Testis (tissue), 3 donors: ENCODE measurements around the gene NFATC1. TPM values are rescaled to one million over a fixed set of nuclear protein-coding genes. Genes with fewer than 3 reads are reported as not detected.

Experiments
- DNase-seq: peaks from one replicate; pipeline ENCODE4 v3.0.0-alpha.2; 2019
- H3K27ac ChIP-seq, 2 donors: fragments of 200-600 bp; sonication (generic); one replicate each; pipeline ENCODE4 v1.5.1; 2019
- H3K27me3 ChIP-seq: fragments of 200-600 bp; sonication (generic); one replicate; pipeline ENCODE4 v1.5.1; 2019
- H3K36me3 ChIP-seq: fragments of 200-600 bp; sonication (generic); one replicate; pipeline ENCODE4 v1.5.1; 2017; ENCODE audit warnings: low read depth; ENCODE audit errors: missing control alignments
- H3K4me1 ChIP-seq: fragments of 200-600 bp; sonication (generic); one replicate; pipeline ENCODE4 v1.5.1; 2019
- H3K4me3 ChIP-seq, 2 donors: fragments of 200-600 bp; sonication (generic); one replicate each; pipeline ENCODE4 v1.5.1; 2017 to 2019
- H3K9me3 ChIP-seq: fragments of 200-600 bp; sonication (generic); one replicate; pipeline ENCODE4 v1.5.1; 2017
- CTCF ChIP-seq, 3 experiments: fragments of 450-650 bp in 2 of 3; fragments of 200-600 bp in 1 of 3; sonication (generic) in 1 of 3; IDR thresholded peaks; one replicate each; pipeline ENCODE4 v1.5.1; 2016 to 2019; ENCODE audit warnings: antibody characterized with exemption in 3 of 3, mild to moderate bottlenecking in 2 of 3, moderate library complexity in 1 of 3
- POLR2A ChIP-seq: fragments of 450-650 bp; IDR thresholded peaks from one replicate; pipeline ENCODE4 v1.6.1; 2017; ENCODE audit warnings: antibody characterized with exemption, mild to moderate bottlenecking, moderate library complexity
- WGBS, 2 donors: methylation state at CpG; one replicate each; pipeline ENCODE4 v1.1.5; 2018; 5-methylcytosine and 5-hydroxymethylcytosine counted together
- intact Hi-C: fragments of 100-400 bp; cut with DNase I; formaldehyde crosslinking; loops from one replicate; pipeline ENCODE4 v1.15.1; 2023; ENCODE audit warnings: low total_unique reads
- polyA plus RNA-seq: library from polyadenylated mRNA; stranded (reverse); fragments of 350-450 nt; fragmentation: Illumina TruSeq; extraction: RNeasy Lipid Tissue Mini Kit (QIAGEN cat#74804); gene quantifications from one replicate; pipeline ENCODE4 v1.2.3, GENCODE V29; 2014; ENCODE audit warnings: low read depth, low replicate concordance; ENCODE audit not compliant: insufficient read depth
- total RNA-seq, 2 donors: library from RNA; depleted of rRNA; stranded (reverse); fragments of >200 nt; gene quantifications; one replicate each; pipeline ENCODE4 v1.2.3, GENCODE V29; 2016

The NFATC1 gene
- total and polyA plus RNA-seq, 3 donors from 2014 or later: 22.2 to 28.1 (median 27.5) TPM

GRCh38 chr18:79542876-79543750 is 147.4 kb downstream of the NFATC1 start:
- Histone ChIP-seq H3K4me3 (no peak overlapping the region), H3K27me3 (no peaks in the 10 kb centered on the region), H3K36me3 (no peaks in the 10 kb centered on the region), H3K4me1 (no peaks in the 10 kb centered on the region), H3K9me3 (no peaks in the 10 kb centered on the region), H3K27ac (no peak overlapping the region)
- no peak for TF ChIP-seq CTCF (IDR thresholded peaks at IDR 0.05)
- no peak for TF ChIP-seq POLR2A
- WGBS, 2 donors: 90 to 100% methylated on average over 2 to 15 of the region's 15 CpGs
- intact Hi-C loops: no loop called here
- DNase-seq: no peak

GRCh38 chr18:79543861-79544385 is 148.2 kb downstream of the NFATC1 start:
- no peaks in the 10 kb centered on the region for H3K9me3 ChIP-seq
- WGBS, 2 donors: 73 to 85% methylated on average over 4 to 21 of the region's 21 CpGs
- no peak overlapping the region for H3K27ac ChIP-seq
- no peaks in the 10 kb centered on the region for H3K36me3 ChIP-seq
- no peaks in the 10 kb centered on the region for H3K4me1 ChIP-seq
- H3K4me3 ChIP-seq: no peak overlapping the region
- H3K27me3 ChIP-seq: no peaks in the 10 kb centered on the region
- TF ChIP-seq POLR2A: no peak
- TF ChIP-seq CTCF (IDR thresholded peaks at IDR 0.05): no peak
- intact Hi-C loops: no loop called here
- DNase-seq: no peak

- intact Hi-C loops: no loop called here
- no peaks in the 10 kb centered on the region for H3K4me1 ChIP-seq
- H3K27me3 ChIP-seq: no peaks in the 10 kb centered on the region
- TF ChIP-seq POLR2A (no peak), CTCF (IDR thresholded peaks at IDR 0.05) (no peak)
- WGBS, 2 donors: 62 to 65% methylated on average over 10 to 23 of the region's 23 CpGs
- no peaks in the 10 kb centered on the region for H3K9me3 ChIP-seq
- DNase-seq: no peak
- no peaks in the 10 kb centered on the region for H3K36me3 ChIP-seq
- H3K4me3 ChIP-seq: no peak overlapping the region
- H3K27ac ChIP-seq: no peak overlapping the region
These were observed 148.7 kb downstream of the NFATC1 start for GRCh38 chr18:79544386-79544963.

- no peaks in the 10 kb centered on the region for H3K4me1 ChIP-seq
- no peak overlapping the region for H3K27ac ChIP-seq
- H3K9me3 ChIP-seq: no peaks in the 10 kb centered on the region
- TF ChIP-seq POLR2A (no peak), CTCF (IDR thresholded peaks at IDR 0.05) (no peak)
- 91 to 95% methylated on average over 15 to 20 of the region's 20 CpGs for WGBS, 2 donors
- H3K4me3 ChIP-seq: no peak overlapping the region
- H3K27me3 ChIP-seq: no peaks in the 10 kb centered on the region
- DNase-seq: no peak
- intact Hi-C loops: no loop called here
- no peaks in the 10 kb centered on the region for H3K36me3 ChIP-seq
These were observed 149.5 kb downstream of the NFATC1 start for GRCh38 chr18:79545255-79545654.
